Fibroblast of villous mesenchyme (primary cell): Measurements from ENCODE around the gene SLC22A12. TPM values are rescaled to one million over a fixed set of nuclear protein-coding genes. Genes with fewer than 3 reads are reported as not detected.

ENCODE experiments used
- DNase-seq: peaks from one replicate; pipeline ENCODE4 v3.0.0-alpha.2; 2010; ENCODE audit warnings: low read depth
- H3K4me3 ChIP-seq: 2 replicates; pipeline ENCODE4 v1.5.1; 2011; ENCODE audit warnings: low read depth, mild to moderate bottlenecking, low read length
- total RNA-seq: library from RNA; depleted of rRNA; stranded (reverse); fragments of >200 nt; gene quantifications from 2 replicates; pipeline ENCODE4 v1.2.3, GENCODE V29; 2012
- TF ChIP-seq, protein P1 (sequence below): IDR thresholded peaks from 2 replicates; pipeline ENCODE4 v1.5.1; 2012; ENCODE audit warnings: low read depth, mild to moderate bottlenecking, low read length; ENCODE audit not compliant: insufficient read depth

Gene SLC22A12
- total RNA-seq, 1 donor, result not detected

DNA sequence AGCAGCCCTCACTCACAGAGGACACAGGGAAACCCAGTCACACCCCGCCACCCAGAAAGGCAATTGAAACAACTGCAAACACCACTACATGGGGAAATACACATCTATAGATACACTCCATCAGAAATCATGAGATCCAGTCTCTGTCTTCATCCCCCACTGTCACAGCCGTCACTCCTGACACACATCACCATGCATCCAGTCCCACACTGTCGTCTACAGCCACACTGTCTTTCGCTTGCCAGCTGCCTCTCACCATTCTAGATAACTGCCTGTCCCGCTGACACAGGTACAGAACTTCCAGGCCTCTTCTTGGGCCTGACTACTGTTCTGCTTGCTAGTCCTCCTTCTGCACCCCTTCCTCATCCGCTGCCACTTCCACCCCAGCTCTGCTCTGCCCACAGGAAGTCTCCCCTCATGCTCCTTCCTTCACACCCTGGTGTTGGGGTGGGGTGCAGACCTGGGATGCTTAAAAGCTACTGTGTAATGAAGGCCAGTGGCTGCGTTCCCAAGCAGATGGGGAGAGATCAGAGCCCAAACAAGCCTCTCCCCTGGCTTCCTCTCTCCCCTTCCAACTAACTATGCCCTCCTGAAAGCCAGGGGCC lies 42.6 kb downstream of the SLC22A12 start:
- TF ChIP-seq, protein P1, sequence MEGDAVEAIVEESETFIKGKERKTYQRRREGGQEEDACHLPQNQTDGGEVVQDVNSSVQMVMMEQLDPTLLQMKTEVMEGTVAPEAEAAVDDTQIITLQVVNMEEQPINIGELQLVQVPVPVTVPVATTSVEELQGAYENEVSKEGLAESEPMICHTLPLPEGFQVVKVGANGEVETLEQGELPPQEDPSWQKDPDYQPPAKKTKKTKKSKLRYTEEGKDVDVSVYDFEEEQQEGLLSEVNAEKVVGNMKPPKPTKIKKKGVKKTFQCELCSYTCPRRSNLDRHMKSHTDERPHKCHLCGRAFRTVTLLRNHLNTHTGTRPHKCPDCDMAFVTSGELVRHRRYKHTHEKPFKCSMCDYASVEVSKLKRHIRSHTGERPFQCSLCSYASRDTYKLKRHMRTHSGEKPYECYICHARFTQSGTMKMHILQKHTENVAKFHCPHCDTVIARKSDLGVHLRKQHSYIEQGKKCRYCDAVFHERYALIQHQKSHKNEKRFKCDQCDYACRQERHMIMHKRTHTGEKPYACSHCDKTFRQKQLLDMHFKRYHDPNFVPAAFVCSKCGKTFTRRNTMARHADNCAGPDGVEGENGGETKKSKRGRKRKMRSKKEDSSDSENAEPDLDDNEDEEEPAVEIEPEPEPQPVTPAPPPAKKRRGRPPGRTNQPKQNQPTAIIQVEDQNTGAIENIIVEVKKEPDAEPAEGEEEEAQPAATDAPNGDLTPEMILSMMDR, result no peak
- H3K4me3 ChIP-seq, result no peak overlapping the region
- DNase-seq, result no peak

DNA sequence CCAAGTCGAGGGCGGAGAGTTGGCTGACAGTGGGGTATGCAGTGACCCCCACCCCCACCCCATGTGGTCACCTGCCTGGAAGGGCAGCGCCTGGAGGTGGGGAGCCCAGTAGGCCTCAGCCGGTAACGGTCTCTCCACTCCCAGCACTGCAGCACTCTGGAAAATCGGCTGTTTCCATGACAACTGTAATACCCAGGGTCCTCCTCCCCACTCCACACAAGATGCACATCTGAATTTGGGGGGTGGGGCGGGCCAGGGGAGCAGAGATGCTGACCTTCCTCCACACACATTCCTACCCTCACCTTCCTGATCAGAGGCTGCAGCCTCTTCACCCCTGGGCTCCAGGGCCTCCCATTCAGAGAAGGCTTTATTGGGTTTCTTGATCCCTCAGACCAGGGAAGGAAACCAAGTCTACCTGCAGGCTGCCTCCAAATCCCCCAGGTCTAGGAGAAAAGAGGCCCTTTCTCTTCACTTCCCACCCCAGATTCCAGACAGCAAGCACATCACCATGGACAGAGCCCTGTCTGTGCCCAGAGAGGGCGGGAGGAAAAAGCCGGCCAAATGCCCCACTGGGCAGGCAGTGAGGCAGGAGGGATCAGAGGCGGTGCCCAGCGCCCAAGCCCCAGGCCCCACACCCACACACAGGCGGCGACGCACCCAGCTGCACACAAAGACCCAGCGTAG lies 46.5 kb downstream of the SLC22A12 start:
- no peak for DNase-seq
- TF ChIP-seq, protein P1, result no peak
- H3K4me3 ChIP-seq, result no peak overlapping the region

DNA sequence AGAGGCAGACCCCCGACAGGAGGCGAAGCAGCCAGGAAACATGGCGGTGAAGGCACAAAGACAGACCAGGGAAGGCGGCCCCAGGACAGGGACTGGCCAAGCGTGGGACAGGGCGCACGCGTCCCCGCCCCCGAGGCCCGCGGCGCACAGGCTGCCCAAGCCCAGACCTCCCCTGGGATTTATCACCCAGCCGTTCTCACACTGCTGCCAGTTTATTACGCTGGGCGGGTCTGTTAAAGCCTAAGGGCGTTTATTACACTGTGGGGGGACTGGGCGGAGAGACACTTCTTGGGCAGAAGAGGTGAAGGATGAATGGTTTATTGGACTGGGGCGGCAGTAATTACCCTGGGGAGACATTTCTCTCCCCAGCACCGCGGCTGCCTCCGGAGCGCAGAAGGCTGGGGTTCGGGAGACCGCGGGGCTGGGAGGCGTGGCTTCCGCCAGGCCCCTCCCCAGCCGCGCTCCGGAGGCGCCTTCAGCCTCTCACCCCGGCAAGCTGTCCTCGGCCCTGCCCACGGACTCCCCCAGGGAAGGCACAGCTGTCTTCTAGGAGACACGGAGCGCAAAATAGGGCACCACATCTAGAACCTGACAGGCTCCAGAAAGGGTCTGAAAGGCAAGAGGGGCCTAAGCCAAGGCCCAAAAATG lies 47.1 kb downstream of the SLC22A12 start:
- DNase-seq, result no peak
- no peak overlapping the region for H3K4me3 ChIP-seq
- TF ChIP-seq, protein P1, result no peak

DNA sequence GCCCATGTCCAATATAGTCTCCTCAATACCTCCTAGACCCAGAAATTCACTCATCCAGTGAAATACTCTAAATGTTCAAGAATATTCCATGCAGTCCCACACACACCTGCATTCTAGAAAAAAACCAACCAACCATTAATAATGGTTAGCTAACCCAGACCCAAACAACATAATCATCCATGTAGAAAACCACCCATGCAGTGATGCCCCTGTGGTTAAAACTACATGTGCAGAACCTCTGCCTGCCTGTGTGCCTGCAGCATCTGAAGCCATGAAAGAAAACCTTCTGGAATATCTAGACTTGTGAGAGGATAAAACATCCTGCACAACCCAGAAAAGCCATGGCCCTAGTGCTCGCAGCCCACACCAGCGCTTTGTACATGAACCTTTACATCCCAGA lies 47.8 kb downstream of the SLC22A12 start:
- no peak for DNase-seq
- H3K4me3 ChIP-seq, result no peak overlapping the region
- TF ChIP-seq, protein P1, result no peak

DNA sequence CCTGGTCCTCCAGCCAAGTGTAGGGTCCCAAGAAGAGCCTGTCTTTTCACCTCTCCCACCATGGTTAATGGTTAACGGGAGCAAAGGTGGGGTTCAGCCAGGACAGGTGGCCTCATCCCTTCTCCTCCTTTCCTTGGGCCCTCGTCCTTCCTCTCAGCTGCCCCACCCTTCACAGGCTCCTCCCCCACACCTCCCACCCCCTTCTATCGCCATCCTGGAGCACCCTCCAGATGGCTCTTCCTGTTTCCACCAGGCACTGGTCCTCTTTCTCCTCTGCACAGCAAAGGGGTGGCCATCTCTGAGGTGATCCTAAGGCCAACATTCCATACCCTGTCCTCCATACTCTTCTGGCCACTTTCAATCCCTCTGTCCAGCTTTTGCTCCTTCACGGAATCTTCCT lies 48.9 kb downstream of the SLC22A12 start:
- no peak overlapping the region for H3K4me3 ChIP-seq
- no peak for DNase-seq
- TF ChIP-seq, protein P1, result no peak

DNA sequence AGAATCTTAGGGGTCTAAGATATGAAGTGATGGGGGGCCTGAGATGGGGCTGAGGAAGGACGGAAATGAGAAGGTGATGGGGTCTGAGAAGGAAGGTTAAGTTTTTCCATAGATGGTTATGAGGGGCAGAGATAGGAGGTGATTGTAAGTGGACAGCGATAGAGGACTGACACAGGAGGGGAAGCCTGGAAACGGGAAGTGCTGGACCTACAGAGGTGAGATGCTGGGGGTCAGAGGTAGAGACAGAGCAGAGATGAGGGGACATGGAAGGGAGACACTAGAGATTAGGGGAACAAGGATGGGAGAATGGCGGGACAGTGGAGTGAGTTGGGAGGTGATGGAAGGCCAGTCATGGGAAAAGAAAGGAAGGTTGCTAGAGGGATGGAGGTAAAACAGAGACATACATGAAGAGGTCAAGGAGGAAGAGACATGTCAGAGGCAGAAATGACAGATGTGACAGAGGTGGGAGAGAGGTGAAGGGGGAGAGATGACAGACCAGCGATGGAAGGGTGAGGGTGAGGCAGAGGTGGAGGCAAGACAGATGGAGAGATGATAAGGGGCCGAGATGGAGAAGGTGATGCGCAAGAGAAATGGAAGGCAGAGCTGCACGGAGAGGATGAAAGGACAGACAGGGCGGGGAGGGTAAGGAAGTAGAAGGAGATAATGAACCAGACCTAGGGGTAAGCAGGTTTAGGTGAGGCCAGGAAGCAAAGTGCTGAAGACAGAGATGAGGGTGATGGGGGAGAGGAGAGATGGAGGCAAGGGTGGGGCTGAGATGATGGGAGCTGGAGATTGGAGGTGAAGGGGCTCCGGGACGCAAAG lies 50.8 kb downstream of the SLC22A12 start:
- TF ChIP-seq, protein P1, result no peak
- H3K4me3 ChIP-seq, result no peak overlapping the region
- no peak for DNase-seq
